GM21737 (cell line): Measurements from ENCODE around the gene GNA14.
"Not testable (repeated sequence)": the region's sequence is repeated elsewhere in the genome, so short reads cannot be mapped to it uniquely, and the experiment has no call there.

Experiments
- ATAC-seq: cut with Tn5 transposase; IDR thresholded peaks from one replicate; pipeline ENCODE4 v1.9.1; 2021; ENCODE audit warnings: mild to moderate bottlenecking, moderate library complexity; ENCODE audit not compliant: unreplicated experiment

The GNA14 gene

GRCh38 chr9:77647267-77648233 is 572 bp downstream of the GNA14 start:
- ATAC-seq, result no peak

- no peak for ATAC-seq
Measured at GRCh38 chr9:77643871-77644270, 4.3 kb downstream of the GNA14 start.

GRCh38 chr9:77640741-77641580 is 7.2 kb downstream of the GNA14 start:
- ATAC-seq, result no peak

GRCh38 chr9:77632652-77633051 is 15.5 kb downstream of the GNA14 start:
- no peak for ATAC-seq

GRCh38 chr9:77628864-77629263 is 19.3 kb downstream of the GNA14 start:
- not testable (repeated sequence) for ATAC-seq

GRCh38 chr9:77616191-77616590 is 31.9 kb downstream of the GNA14 start:
- no peak for ATAC-seq

- no peak for ATAC-seq
Measured at GRCh38 chr9:77614645-77615044, 33.5 kb downstream of the GNA14 start.

GRCh38 chr9:77606526-77606925 is 41.6 kb downstream of the GNA14 start:
- ATAC-seq, result no peak

GRCh38 chr9:77605449-77606220 is 42.5 kb downstream of the GNA14 start:
- no peak for ATAC-seq

GRCh38 chr9:77604316-77604715 is 43.8 kb downstream of the GNA14 start:
- no peak for ATAC-seq

GRCh38 chr9:77602852-77603251 is 45.3 kb downstream of the GNA14 start:
- no peak for ATAC-seq

GRCh38 chr9:77601476-77602099 is 46.5 kb downstream of the GNA14 start:
- no peak for ATAC-seq

GRCh38 chr9:77600810-77601209 is 47.3 kb downstream of the GNA14 start:
- ATAC-seq, result no peak

GRCh38 chr9:77599492-77599891 is 48.6 kb downstream of the GNA14 start:
- no peak for ATAC-seq

- ATAC-seq, result no peak
Measured at GRCh38 chr9:77598991-77599390, 49.1 kb downstream of the GNA14 start.

GRCh38 chr9:77598524-77598923 is 49.6 kb downstream of the GNA14 start:
- no peak for ATAC-seq

- ATAC-seq, result no peak
Measured at GRCh38 chr9:77597057-77597456, 51.1 kb downstream of the GNA14 start.

GRCh38 chr9:77595426-77596095 is 52.6 kb downstream of the GNA14 start:
- no peak for ATAC-seq

GRCh38 chr9:77594963-77595362 is 53.2 kb downstream of the GNA14 start:
- ATAC-seq, result no peak

GRCh38 chr9:77593528-77593927 is 54.6 kb downstream of the GNA14 start:
- no peak for ATAC-seq
